ENCODE data around the gene YEATS2. TPM values are rescaled to one million over a fixed set of nuclear protein-coding genes. Genes with fewer than 3 reads are reported as not detected.

The YEATS2 gene
- total RNA-seq (2022; extraction: Qiagen RNA extraction) = 10.0 to 13.4 TPM (median 12.6 TPM) in 5 replicates

GRCh38 chr3:183697610-183698317 lies at the start of gene YEATS2:
Gene YEATS2 (plus strand): TSS chr3:183697797. CDS start chr3:183715163, 17,366 bp downstream.

GRCh38 chr3:183825456-183826161 lies 128.0 kb downstream of the YEATS2 start, which contains the start of gene MAP6D1:
Gene MAP6D1 (minus strand): TSS chr3:183825577. CDS start chr3:183825547, 30 bp downstream.

Other genes starting within 250 kb of the YEATS2 start
- not detected in 5 replicates for gene KLHL6, start 142.1 kb upstream of the YEATS2 start, total RNA-seq (2022; extraction: Qiagen RNA extraction)
- 5.6 to 8.1 TPM (median 7.9 TPM) in 5 replicates for gene KLHL24, start 62.2 kb upstream of the YEATS2 start, total RNA-seq (2022; extraction: Qiagen RNA extraction)
- gene MAP6D1, start 127.8 kb downstream of the YEATS2 start, total RNA-seq (2022; extraction: Qiagen RNA extraction) = 3.6 to 7.8 TPM (median 7.2 TPM) in 5 replicates
- 61.7 to 71.7 TPM (median 64.6 TPM) in 5 replicates for gene PARL, start 187.1 kb downstream of the YEATS2 start, total RNA-seq (2022; extraction: Qiagen RNA extraction)

Measured in A549 treated with Mapracorat at 1 μM for 4 hours (cell line).